ENCODE data around the gene NMT2. TPM values are rescaled to one million over a fixed set of nuclear protein-coding genes. Genes with fewer than 3 reads are reported as not detected.

NMT2 gene
- total and polyA plus RNA-seq, 2 experiments from 2014 or later = 15.0 to 23.4 TPM

DNA sequence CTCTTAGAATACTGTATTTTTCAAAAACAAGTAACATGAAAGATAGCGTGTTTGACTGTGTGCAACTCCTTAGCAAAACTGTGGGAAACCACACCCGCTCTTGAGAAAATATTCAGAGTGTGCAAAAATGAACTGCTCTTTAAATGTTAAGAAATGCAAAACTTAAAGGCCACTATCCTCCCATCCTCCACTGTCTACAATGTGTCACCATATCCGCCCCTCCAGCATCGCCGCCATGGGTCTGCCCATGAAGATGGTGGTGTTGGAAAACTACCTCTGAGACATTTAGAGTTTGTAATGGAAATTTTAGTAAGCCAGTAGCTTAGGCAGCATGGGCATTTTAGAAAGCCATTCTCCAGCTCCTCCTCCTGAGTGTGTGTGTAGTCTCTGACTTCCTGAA, 20.1 kb upstream of the NMT2 start:
- no peaks in the 10 kb centered on the region for H3K36me3 ChIP-seq (replicated peaks; ENCODE audit: insufficient read depth, low read depth)
- H3K27me3 ChIP-seq = no peaks in the 10 kb centered on the region
- no peaks in the 10 kb centered on the region for H3K9me3 ChIP-seq (ENCODE audit: low read depth)
- no peaks in the 10 kb centered on the region for H3K79me2 ChIP-seq
- H3K4me1 ChIP-seq (ENCODE audit: insufficient read depth) = no peaks in the 10 kb centered on the region
- H3K27ac ChIP-seq = no peak overlapping the region
- no peak overlapping the region for H2AFZ ChIP-seq
- TF ChIP-seq, protein P1, sequence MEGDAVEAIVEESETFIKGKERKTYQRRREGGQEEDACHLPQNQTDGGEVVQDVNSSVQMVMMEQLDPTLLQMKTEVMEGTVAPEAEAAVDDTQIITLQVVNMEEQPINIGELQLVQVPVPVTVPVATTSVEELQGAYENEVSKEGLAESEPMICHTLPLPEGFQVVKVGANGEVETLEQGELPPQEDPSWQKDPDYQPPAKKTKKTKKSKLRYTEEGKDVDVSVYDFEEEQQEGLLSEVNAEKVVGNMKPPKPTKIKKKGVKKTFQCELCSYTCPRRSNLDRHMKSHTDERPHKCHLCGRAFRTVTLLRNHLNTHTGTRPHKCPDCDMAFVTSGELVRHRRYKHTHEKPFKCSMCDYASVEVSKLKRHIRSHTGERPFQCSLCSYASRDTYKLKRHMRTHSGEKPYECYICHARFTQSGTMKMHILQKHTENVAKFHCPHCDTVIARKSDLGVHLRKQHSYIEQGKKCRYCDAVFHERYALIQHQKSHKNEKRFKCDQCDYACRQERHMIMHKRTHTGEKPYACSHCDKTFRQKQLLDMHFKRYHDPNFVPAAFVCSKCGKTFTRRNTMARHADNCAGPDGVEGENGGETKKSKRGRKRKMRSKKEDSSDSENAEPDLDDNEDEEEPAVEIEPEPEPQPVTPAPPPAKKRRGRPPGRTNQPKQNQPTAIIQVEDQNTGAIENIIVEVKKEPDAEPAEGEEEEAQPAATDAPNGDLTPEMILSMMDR (IDR thresholded peaks at IDR 0.05; ENCODE audit: poor library complexity) = no peak
- TF ChIP-seq EZH2phosphoT487 (IDR thresholded peaks at IDR 0.05; ENCODE audit: low read depth, severe bottlenecking, unreplicated experiment) = no peak
- H3K4me3 ChIP-seq = no peak overlapping the region
- H3K9me2 ChIP-seq (replicated peaks; ENCODE audit: insufficient read depth) = no peaks in the 10 kb centered on the region
- H3K4me2 ChIP-seq = no peak overlapping the region
- no peaks in the 10 kb centered on the region for H4K20me1 ChIP-seq (ENCODE audit: insufficient read depth, poor library complexity, severe bottlenecking)
- no peak for DNase-seq (ENCODE audit: low spot score)
- 95% methylated on average over 5 of the region's 5 CpGs for WGBS (ENCODE audit: low lambda C conversion rate, missing lambda C conversion rate)

DNA sequence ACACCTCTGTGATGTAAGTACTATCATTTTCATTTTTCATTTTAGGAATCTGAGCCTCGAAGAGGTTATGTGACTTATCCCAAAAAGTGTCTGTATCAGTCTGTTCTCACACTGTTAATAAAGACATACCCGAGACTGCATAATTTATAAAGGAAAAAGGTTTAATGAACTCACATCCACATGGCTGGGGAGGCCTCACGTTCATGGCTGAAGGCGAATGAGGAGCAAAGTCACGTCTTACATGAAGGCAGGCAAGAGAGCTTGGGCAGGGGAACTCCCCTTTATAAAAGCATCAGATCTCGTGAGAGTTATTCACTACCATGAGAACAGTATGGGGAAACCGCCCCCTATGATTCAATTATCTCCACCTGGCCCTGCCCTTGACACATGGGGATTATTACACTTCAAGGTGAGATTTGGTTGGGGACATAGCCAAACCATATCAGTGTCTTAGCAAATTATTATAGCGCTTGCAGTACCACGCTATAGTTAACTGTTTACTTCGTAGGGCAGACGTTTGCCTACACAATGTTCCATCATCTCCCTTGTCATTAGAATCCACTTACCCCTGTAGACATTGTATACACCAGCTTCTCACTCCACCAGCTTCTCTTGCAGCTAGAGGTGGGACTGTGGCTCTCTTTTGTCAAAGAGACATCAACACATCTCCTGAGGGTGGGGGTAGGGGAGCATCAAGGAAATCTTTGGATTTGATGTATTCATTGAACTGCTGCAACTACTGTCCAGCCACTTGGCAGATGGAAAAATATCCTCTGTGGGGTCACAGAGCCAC, 15.4 kb upstream of the NMT2 start:
- Histone ChIP-seq H3K27me3 (no peaks in the 10 kb centered on the region), H3K36me3 (replicated peaks; ENCODE audit: insufficient read depth, low read depth) (no peaks in the 10 kb centered on the region), H2AFZ (no peak overlapping the region), H4K20me1 (ENCODE audit: insufficient read depth, poor library complexity, severe bottlenecking) (no peaks in the 10 kb centered on the region), H3K9me3 (ENCODE audit: low read depth) (no peaks in the 10 kb centered on the region), H3K4me3 (no peak overlapping the region), H3K79me2 (no peaks in the 10 kb centered on the region), H3K9me2 (replicated peaks; ENCODE audit: insufficient read depth) (no peaks in the 10 kb centered on the region), H3K4me2 (peak overlapping the region; percentile 8), H3K27ac (no peak overlapping the region), H3K4me1 (ENCODE audit: insufficient read depth) (peaks cover 8% of the 10 kb centered on the region)
- WGBS (ENCODE audit: low lambda C conversion rate, missing lambda C conversion rate) = 90% methylated on average over 11 of the region's 11 CpGs
- TF ChIP-seq, protein P1 (IDR thresholded peaks at IDR 0.05; ENCODE audit: poor library complexity) = no peak
- TF ChIP-seq EZH2phosphoT487 (IDR thresholded peaks at IDR 0.05; ENCODE audit: low read depth, severe bottlenecking, unreplicated experiment) (no peak), EZH2 (IDR thresholded peaks at IDR 0.05; ENCODE audit: borderline replicate concordance) (no peak)
- DNase-seq (ENCODE audit: low spot score) = no peak

DNA sequence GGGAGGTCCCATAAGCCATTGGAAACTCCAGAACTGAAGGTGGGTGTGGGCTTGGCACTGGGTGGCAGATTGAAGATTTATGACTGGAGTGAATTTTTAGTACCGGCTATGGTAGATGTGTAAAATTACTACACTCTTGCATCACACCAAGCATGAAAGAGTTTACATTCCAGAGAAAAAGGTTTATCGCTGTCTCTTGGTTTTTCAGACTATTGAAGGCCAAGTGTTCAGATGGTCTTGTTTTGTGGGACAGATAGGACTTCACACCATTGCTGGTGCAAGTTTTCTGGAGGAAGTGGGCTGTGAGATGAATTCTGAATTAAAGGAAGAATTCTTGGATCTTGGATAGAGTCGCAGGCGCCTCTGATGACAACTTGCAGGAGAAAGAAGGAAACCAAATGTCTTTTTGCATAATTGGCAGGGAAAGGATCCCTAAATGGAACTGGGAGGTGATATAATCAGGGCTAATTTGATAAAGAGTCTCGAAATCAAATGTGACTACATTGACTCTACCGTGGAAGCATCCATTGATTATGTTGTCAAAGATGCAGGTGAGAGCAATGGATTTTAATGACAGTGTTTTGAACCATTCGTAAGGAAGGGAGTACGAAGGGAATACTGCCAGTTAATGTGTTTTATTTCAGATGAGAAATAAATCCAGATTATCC, 14.2 kb upstream of the NMT2 start:
- 83% methylated on average over 8 of the region's 8 CpGs for WGBS (ENCODE audit: low lambda C conversion rate, missing lambda C conversion rate)
- no peaks in the 10 kb centered on the region for H3K9me3 ChIP-seq (ENCODE audit: low read depth)
- H3K4me1 ChIP-seq (ENCODE audit: insufficient read depth) = peaks cover 8% of the 10 kb centered on the region
- H2AFZ ChIP-seq = no peak overlapping the region
- peak overlapping the region; percentile 8 for H3K4me2 ChIP-seq
- peak; percentile 24 for DNase-seq (ENCODE audit: low spot score)
- no peaks in the 10 kb centered on the region for H3K27me3 ChIP-seq
- no peak overlapping the region for H3K4me3 ChIP-seq
- no peaks in the 10 kb centered on the region for H3K79me2 ChIP-seq
- H3K27ac ChIP-seq = peak overlapping the region; percentile 52
- H3K36me3 ChIP-seq (replicated peaks; ENCODE audit: insufficient read depth, low read depth) = no peaks in the 10 kb centered on the region
- TF ChIP-seq EZH2phosphoT487 (IDR thresholded peaks at IDR 0.05; ENCODE audit: low read depth, severe bottlenecking, unreplicated experiment) = no peak
- TF ChIP-seq, protein P1 (IDR thresholded peaks at IDR 0.05; ENCODE audit: poor library complexity) = no peak
- TF ChIP-seq EZH2 (IDR thresholded peaks at IDR 0.05; ENCODE audit: borderline replicate concordance) = no peak
- no peaks in the 10 kb centered on the region for H3K9me2 ChIP-seq (replicated peaks; ENCODE audit: insufficient read depth)
- H4K20me1 ChIP-seq (ENCODE audit: insufficient read depth, poor library complexity, severe bottlenecking) = no peaks in the 10 kb centered on the region

All from hepatocyte (in vitro differentiated cells).